Glomerular visceral epithelial cell (primary cell): Measurements from ENCODE around the gene SLN.

Experiments
- DNase-seq: peaks from one replicate; pipeline ENCODE4 v3.0.0-alpha.2; 2016; ENCODE audit errors: extremely low spot score

The SLN gene

GRCh38 chr11:107683807-107684206 lies 28.0 kb downstream of the SLN start:
- peak; percentile 5 for DNase-seq

- DNase-seq, result no peak
Measured at GRCh38 chr11:107683061-107683460, 28.8 kb downstream of the SLN start.

GRCh38 chr11:107682572-107682971 lies 29.3 kb downstream of the SLN start:
- DNase-seq, result no peak

GRCh38 chr11:107682171-107682570 lies 29.7 kb downstream of the SLN start:
- DNase-seq, result no peak

- DNase-seq, result no peak
Measured at GRCh38 chr11:107679255-107680024, 32.4 kb downstream of the SLN start.

GRCh38 chr11:107678632-107678971 lies 33.3 kb downstream of the SLN start:
- DNase-seq, result no peak

- no peak for DNase-seq
Measured at GRCh38 chr11:107677924-107678631, 33.8 kb downstream of the SLN start.

- no peak for DNase-seq
Measured at GRCh38 chr11:107676336-107677057, 35.4 kb downstream of the SLN start.

- DNase-seq, result no peak
Measured at GRCh38 chr11:107675902-107676301, 36.0 kb downstream of the SLN start.

GRCh38 chr11:107669893-107670601 lies 41.8 kb downstream of the SLN start:
- no peak for DNase-seq

- DNase-seq, result no peak
Measured at GRCh38 chr11:107669191-107669740, 42.6 kb downstream of the SLN start.

- DNase-seq, result no peak
Measured at GRCh38 chr11:107666911-107667613, 44.8 kb downstream of the SLN start.

GRCh38 chr11:107665018-107665417 lies 46.8 kb downstream of the SLN start:
- DNase-seq, result no peak

- no peak for DNase-seq
Measured at GRCh38 chr11:107661656-107662055, 50.2 kb downstream of the SLN start.

GRCh38 chr11:107660066-107660465 lies 51.8 kb downstream of the SLN start:
- DNase-seq, result no peak

- DNase-seq, result no peak
Measured at GRCh38 chr11:107659310-107659709, 52.5 kb downstream of the SLN start.
